Muscle of back (tissue), 11 donors: ENCODE data around the gene KLHL6. TPM values are rescaled to one million over a fixed set of nuclear protein-coding genes. Genes with fewer than 3 reads are reported as not detected.

ENCODE experiments used
- DNase-seq, 3 donors: peaks; one replicate each; pipeline versions ENCODE4 v3.0.0 to v3.0.0-alpha.2; 2013
- polyA plus RNA-seq, 10 donors: library from polyadenylated mRNA; unstranded; fragments of 120-200 nt; gene quantifications; one replicate each; pipeline ENCODE4 v1.2.1, GENCODE V29; 2013; ENCODE audit not compliant: insufficient read length in 10 of 10

KLHL6 gene
- polyA plus RNA-seq, 10 donors, result 1.0 to 2.8 (median 1.7) TPM

DNA sequence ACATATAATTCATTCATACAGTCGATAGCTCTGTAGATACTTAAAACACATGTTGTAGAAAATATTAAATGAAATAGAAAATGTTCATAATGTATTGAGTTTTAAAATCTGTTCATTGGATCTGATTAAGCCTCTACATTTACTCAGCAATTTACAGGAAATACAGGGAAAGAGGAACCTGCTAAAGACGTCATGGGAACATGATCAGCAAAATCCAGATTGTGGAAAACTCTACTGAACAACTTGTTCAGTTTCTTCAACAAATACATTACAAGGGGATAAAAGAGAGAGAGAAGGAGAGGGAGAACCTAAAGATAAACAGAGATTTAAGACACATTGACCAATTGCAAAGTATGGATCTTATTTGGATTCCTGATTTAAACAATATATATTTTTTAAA lies 46.7 kb downstream of the KLHL6 start:
- no peak for DNase-seq

DNA sequence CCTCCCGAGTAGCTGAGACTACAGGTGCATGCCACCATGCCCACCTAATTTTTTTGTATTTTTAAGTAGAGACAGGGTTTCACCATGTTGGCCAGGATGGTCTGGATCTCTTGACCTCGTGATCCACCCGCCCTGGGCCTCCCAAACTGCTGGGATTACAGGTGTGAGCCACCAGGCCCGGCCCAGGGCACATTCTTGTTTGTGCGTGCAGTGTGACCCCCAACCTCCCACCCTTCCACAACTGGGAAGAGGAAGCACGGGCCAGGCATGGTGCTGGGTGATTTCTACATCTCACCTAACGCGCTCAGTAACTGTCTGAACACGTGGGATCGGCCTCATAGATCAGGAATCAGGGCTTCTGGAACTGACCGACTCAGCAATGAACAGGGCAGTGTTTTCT lies 48.0 kb downstream of the KLHL6 start:
- DNase-seq, result no peak

DNA sequence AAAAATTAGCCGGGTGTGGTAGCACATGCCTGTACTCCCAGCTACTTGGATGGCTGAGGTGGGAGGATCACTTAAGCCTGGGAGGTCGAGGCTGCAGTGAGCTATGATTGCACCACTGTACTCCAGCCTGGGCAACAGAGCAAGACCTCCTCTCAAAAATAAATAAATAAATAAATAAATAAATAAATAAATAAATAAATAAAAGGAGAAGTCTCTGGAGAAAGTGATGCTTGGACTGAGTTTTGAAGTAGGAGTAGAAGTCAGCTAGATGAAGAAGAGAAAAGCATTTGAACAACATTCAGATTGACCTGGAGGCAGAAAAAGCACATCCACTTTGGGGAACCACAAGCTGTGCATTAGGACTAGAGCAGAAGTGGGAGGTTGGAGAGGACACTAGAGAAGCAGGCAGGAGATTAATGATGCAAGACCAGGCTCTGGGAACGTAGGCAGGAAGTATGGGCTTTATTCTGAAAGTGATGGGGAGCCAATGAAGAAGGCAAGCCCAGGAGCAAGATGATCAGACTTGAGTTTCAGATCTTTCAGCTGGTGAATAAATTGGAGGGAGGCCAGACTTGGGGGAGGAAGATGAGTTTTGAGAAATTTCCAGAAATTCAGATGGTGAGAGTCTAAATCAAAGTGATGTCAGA lies 48.7 kb downstream of the KLHL6 start:
- DNase-seq, result no peak

DNA sequence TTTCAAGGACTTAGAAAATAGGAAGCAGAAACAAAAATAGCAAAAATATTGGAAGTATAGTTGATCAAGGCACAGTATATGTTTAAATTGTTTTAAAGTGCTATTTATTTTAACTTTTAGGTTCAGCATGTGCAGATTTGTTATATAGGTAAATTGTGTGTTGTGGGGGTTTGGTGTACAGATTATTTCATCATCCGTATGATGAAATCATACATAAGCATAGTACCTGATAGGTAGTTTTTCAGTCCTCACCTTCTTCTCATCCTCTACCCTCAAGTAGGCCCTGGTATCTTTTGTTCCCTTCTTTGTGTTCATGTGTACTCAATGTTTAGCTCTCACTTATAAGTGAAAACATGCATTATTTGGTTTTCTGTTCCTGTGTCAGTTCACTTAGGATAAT lies 50.9 kb downstream of the KLHL6 start:
- DNase-seq, result no peak

DNA sequence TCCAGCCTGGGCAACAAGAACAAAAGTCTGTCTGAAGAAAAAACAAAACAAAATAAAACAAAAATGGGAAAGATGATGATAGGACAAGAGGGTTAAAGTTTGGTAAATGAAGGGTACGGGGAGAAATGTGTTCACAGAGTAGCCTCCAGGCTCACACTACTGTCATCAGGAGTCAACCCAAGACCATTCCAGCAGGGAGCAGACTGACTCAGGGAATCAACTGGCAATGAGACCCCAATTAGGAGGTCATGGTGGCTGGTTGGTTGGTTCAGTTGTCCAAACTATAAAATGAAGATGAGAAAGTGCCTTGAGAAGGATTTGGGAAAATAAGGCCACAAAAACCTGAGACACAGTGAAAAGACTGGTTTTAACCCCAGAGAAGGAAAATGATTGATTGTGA lies 51.8 kb downstream of the KLHL6 start:
- no peak for DNase-seq

DNA sequence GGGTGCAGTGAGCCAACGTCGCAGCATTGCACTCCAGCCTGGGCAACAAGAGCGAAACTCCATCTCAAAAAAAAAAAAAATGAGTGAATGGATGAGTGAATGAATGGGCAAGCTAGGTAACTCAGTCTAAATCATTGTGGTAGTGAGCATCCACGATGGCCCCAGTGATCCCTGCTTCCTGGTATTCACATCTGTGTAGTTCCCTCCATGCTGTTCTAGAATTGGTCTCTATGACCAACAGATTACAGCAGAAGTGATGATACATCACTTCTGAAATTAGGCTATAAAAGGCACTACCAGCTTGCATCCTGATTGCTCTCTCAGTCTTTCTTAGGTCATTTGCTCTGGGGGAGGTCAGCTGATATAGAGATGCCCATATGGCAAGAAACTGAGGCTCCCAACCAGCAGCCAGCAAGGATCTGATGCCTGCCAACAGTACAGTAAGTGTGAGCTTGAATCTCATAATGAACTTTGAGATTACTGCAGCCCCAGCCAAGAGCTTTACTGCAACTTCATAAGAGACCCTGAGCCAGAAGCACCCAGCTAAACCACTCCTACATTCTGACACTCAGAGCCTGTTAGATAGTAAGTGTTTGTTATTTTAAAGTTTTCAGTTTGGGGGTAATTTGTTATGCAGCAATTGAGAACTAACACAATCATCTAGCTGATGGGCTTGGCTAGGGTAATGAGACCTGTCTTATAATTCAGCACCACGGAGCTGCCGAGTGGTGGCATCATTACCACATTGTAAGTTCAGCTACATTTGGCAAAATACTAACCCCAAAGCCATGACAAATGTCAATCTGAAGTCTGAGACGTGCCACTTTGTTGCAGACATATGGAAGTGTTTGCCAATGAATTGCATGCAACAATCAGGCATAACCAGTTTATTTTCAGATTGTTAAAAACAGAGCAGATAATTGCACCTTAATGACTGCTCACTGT lies 53.0 kb downstream of the KLHL6 start:
- no peak for DNase-seq

DNA sequence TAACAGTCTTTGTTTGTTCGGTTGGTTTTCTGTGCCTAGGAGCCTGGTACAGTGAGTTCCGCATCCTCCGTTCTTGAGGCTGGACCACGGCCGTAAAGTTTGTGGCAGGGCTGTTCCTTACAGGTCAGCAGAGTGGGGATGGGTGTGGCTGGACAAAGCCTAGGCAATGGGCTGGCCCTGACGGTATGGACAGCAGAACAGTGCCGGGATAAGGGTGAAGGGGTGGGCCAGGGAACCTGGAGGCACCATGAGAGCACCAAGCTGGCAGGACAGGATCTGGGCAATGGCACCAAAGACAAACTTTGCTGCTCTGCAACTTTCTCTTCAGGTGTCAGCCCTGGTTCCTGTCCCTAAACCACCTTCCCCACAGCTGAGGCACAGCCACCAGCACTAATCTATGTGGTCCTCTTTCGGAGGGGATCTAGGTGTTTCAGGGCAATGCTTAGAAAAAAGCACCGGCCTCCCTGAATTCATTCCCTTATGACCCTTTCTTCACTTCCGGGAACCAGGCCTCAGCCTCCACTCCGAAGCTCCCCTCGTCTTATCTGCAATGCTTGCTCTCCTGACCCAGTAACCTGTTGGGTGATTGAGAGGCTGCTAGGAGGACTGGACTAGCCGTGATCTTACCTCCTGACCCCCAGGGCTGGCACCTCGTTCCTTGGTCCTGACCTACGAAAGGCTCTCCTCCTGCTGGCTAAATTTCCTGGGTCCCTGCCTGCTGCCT lies 54.4 kb downstream of the KLHL6 start:
- DNase-seq, result no peak

DNA sequence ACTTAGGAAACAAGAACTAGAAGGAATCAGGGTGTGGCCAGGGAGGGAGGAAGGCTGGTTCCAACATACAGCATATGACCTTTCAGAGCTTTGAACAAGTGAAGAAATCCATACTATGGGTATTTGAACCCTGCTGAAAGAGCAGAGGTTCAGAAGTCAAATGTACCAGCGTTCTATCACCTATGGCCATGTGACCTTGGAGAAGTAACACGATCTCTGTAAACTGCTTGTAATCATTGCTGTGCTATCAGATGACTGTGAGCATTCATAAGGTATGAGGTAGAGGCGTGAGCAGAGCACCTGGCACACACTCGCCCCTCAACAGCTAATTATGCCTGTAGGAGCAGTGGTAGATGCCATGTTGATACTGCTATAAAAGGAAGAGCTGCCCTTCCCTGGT lies 55.2 kb downstream of the KLHL6 start:
- no peak for DNase-seq

DNA sequence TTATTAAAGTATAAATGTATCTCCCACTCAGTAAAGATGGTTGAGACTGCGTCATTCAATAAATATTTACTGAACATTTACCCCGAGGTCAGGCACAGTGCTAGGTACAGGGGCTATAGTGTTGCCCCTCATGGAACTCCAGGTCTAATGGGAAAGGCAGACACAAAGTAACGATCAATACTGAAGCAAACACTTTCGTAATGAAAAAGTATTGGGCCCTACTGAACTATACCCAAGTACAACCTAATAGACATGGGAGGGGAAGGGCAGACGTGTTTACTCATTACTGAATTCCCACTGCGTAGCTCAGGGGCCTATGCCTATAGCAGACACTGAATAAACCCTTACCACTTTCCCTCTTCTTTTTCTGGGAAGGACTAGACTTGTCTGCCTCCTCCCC lies 56.9 kb downstream of the KLHL6 start:
- no peak for DNase-seq

DNA sequence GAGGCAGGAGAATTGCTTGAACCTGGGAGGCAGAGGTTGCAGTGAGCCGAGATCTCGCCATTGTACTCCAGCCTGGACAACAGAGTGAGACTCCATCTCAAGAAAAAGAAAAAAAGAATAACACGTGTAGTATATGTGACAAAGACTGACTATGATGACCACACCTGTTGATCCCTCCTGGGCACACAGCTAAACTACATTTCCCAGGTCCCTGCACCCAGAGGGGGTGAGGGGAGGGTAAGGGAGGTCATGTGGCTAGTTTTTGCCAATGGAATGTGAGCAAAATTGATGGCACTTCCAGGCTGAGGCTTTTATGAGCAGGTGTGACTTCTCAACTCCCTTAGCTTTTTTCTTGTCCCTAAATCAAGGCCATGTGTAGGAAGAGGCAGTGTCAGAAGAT lies 58.2 kb downstream of the KLHL6 start:
- DNase-seq, result no peak

DNA sequence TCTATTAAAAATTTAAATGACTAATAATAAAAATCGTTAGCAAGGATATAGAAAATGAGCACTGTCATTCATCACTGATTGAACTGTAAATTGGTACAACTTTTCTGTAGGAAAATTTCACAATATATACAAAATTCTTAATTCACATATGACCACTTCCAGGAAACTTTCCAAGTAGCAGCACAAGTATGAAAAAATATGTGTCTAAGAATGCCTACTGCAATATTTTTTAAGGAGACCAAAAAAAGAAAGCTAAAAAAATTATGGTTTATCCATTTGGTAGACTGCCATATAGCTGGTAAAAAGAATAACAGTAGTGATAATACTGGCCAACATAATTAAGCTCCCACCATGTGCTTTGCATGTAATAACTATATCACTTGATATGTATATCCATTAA lies 59.2 kb downstream of the KLHL6 start:
- no peak for DNase-seq

DNA sequence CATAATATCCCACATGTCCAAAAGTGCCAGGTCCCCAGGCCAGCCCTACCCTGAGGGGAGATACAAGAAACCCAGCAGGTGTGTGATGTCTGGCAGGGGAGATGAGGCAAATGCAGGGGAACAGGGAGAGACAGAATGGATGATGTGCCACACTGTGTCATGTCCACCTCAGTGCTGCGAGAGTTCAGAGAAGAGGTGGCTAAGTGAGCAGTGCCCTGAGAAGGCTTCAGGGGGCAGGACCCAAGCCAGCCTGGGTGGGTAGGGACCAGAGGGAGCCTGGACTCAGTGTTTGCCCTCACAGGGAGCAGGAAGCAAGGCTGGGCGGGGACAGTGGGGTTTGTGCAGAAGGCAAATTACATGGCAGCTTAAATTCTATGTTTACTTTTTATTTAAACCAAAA lies 61.2 kb downstream of the KLHL6 start:
- DNase-seq, result no peak

DNA sequence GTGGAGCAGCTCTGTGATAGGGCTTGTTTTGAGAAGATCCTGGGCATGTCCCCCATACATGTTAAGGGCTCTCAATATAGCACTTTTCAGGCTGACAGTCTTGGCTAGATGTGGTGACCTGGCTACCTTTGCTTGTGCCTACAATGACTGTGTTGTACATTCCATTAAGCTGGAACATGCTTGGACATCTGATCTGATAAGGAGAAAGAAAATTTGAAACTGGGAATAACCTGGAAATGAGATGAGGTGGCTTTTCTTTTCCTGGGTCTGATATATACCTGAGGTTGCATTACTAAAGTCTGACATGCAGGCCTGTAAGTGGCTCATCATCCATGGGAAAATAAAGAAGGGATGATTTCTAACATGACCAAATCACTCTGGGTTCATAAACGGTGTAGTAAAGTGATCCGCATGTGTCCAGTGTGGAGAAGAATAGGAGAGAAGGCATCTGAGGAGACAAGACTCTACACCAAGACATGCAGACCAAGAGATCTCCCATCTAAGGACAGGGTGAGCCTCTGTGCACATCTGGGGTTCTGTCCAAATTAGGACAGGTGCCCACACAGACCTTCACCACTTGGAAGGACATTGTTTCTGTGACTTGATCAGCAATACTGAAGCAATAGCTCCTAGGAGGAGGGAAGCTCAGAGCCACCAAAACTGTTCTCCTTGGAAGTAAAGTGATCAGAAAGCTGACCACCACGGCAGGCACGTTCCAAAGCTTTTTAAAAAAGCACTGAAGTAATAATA lies 62.0 kb downstream of the KLHL6 start:
- no peak for DNase-seq

DNA sequence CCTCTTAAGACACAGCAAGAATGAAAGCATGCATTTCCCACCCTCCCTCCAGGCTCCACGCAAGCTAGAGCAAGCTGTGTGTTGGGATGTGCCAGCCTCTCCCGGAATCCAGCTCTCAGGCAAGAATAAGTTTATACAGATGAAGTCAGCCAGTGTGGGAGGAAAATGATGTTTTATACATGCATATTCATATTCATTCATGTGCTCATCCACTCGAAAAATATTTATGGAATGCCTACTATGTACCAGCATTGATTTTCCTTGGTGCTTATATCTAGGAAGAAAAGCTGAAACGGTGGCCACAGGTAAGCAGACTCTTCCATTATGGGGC lies 62.7 kb downstream of the KLHL6 start:
- DNase-seq, result no peak

DNA sequence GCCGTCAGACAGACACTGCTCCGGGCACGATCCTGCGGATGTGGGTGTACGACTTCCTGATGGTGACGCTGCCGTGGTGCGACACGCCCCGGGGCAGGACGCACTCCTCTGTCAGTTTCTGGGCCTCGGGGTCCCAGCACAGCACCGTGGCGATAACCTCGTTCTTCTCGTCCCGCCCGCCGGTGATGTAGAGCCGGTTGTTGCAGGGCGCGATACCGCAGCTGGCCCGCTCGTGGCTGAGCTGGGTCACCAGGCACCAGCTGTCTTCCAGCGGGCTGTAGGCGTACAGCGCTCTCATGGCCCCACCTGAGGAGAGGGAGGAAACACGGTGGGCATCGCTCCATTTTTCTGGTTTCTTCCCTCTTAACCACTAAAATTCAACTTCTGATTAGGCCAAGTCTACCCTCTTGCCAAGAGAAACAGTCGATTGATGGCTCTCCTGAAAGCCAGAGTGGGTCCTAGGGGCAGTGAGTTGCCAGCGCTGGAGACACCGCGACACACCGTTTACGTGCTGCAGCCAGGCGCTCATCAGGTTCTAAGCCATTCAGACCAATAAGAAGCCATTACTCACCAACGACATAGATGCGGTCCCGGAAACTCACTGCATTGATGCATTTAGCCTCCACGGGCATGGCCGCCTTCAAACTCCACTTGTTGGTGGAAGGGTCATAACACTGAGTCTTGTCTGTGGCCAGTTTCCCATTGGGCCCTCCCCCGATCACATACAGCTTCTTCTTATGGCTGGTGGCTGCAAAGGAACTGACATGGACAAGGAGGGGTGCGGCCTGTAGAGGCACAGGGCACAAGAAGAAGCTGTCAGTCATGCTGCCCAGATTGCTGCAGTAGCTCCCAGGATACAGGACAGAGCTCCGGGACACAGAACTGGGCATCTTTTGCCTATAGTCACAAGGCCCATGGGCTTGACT lies 63.3 kb downstream of the KLHL6 start:
- no peak for DNase-seq

DNA sequence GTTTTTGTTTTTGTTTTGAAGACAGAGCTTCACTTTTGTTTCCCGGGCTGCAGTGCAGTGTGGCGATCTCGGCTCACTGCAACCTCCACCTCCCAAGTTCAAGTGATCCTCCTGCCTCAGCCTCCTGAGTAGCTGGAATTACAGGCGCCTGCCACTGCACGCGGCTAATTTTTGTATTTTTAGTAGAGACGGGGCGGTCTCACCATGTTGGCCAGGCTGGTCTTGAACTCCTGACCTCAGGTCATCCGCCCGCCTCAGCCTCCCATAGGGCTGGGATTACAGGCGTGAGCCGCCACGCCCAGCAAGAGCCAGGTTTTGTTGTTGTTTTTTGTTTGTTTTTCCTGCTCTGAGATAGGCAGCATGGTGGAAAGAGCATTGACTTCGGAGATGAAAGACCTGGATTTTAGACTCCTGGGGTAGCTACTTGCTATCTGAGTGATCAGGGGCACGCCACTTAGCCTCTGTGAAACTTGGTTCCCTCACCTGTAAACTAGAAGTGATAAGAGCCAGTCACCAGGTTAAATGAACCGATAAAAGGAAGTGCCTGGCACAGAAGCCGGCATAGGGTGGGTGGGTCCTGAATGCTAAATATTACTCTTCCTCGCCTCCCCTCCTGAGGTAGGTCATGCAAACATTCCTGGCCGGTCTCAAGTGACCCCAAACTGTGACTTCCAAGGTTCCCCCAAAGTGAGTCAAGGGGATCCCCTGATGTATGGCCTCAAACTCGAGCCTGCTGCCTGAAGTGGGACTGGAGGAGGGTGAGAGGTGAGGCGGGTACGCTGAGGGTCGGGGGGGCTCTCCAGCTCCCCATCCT lies 64.2 kb downstream of the KLHL6 start:
- no peak for DNase-seq

DNA sequence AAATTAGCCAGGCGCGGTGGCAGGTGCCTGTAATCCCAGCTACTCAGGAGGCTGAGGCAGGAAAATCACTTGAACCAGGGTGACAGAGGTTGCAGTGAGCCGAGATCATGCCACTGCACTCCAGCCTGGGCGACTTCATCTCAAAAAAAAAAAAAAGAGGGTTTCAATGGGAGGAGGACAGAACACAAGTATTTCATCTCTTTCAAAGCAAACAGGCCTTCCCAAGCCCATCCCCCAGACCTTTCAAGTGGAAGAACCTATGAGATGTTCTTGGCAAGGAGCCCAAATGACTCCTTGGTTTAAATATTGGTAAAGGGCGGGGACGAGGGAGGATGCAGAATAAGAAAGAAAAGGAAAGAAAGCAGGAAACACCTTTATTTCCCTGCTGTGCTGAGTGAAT lies 64.9 kb downstream of the KLHL6 start:
- no peak for DNase-seq

DNA sequence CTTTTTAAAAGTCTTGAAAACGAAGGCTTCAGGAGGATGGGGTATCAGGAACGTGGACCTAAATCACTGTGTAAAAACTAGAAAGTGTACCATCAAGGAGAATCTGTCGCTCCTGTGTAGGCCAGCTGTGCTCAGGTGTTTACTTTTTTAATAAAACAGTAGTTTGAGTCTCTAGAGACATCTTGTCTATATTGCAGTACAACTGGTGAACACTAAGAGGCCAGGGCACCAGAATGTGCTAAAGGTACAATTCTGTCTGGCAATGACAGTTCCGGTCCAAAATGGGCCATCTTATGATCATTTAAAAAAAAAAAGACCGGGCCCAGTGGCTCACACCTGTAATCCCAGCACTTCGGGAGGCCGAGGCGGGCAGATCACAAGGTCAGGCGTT lies 65.3 kb downstream of the KLHL6 start:
- no peak for DNase-seq

DNA sequence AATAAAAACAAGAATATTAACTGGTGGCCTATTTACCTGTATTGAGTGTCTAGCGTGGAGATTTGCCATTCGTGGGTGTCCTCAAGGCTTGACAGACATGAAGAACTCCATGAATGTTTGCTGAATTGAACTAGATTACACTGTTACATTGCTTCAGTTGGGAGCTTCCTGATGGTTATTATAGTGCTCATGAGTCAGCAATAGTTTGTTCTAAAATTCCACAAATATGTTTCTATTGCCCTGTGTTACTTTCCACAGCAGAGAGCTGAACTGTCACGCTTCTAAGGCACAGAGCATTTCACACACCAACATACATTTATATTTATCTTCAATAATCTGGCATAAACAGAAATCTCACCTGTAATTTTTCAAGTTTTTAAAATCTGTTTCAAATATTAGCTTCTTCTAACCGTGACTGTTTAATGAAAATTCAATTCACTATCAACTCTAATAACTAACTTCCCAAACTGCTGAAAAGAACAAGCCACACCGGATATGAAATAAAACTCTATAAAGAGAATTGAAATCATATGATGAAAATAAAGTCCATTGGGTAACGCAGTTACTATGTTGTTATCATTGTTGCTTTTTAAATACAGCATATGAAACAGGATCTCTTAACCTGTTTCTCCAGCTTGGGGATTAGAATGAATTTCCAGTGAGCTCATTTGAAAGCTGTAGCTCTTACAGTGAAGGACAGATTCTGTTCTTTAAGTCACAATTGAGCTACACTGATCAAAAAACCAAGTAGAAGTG lies 65.9 kb downstream of the KLHL6 start:
- DNase-seq, result no peak
